HCT116 (cell line): ENCODE data around the gene IGFN1.

Experiments
- CTCF ChIP-seq, 3 experiments: fragments of 200-600 bp in 1 of 3; sonication (generic) in 1 of 3; IDR thresholded peaks in 2 of 3; conservative IDR thresholded peaks in 1 of 3; 2 replicates each; pipeline ENCODE4 v1.5.1; 2012 to 2017; ENCODE audit warnings: low read depth in 2 of 3, low read length in 2 of 3, antibody characterized with exemption in 1 of 3, borderline replicate concordance in 1 of 3, control low read depth in 1 of 3, mild to moderate bottlenecking in 1 of 3, mixed read lengths in 1 of 3, mixed run types in 1 of 3, moderate library complexity in 1 of 3; ENCODE audit not compliant: insufficient read depth in 1 of 3
- JUND ChIP-seq: IDR thresholded peaks from 2 replicates; pipeline ENCODE4 v1.6.1; 2012
- POLR2A ChIP-seq: IDR thresholded peaks from 2 replicates; pipeline ENCODE4 v1.7.0; 2011; ENCODE audit warnings: borderline replicate concordance; ENCODE audit not compliant: insufficient read depth, insufficient read length; ENCODE audit errors: extremely low read depth
- POLR2AphosphoS5 ChIP-seq: IDR thresholded peaks from 2 replicates; pipeline ENCODE4 v1.6.1; 2011; ENCODE audit warnings: mild to moderate bottlenecking, low read depth, low read length, moderate library complexity
- RAD21 ChIP-seq: IDR thresholded peaks from 2 replicates; pipeline ENCODE4 v1.6.1; 2012; ENCODE audit warnings: low read depth, mild to moderate bottlenecking
- SIN3A ChIP-seq: IDR thresholded peaks from 2 replicates; pipeline ENCODE4 v1.6.1; 2012; ENCODE audit warnings: low read depth
- SP1 ChIP-seq: IDR thresholded peaks from 2 replicates; pipeline ENCODE4 v1.6.1; 2012; ENCODE audit warnings: low read depth
- YY1 ChIP-seq: IDR thresholded peaks from 2 replicates; pipeline ENCODE4 v1.6.1; 2011; ENCODE audit warnings: low read length, low read depth, moderate library complexity, mild to moderate bottlenecking; ENCODE audit not compliant: insufficient replicate concordance; ENCODE audit errors: extremely low read depth
- ZFX ChIP-seq: fragments of 450-650 bp; IDR thresholded peaks from 2 replicates; pipeline ENCODE4 v1.6.1; 2017
- ZNF274 ChIP-seq: fragments of 200-500 bp; sonication (Bioruptor generic); IDR thresholded peaks from 2 replicates; pipeline ENCODE4 v1.6.1; 2014; ENCODE audit warnings: mild to moderate bottlenecking, low read depth, low read length, inconsistent platforms

- TF ChIP-seq ZNF274 (no peak), CTCF (IDR thresholded peaks at IDR 0.05 in 2 of 3, conservative IDR thresholded peaks at IDR 0.05 in 1 of 3; ENCODE audit: borderline replicate concordance in 1 of 3, insufficient read depth in 1 of 3, low read depth in 2 of 3, low read length in 2 of 3) (no peak), POLR2A (no peak), SIN3A (no peak), RAD21 (no peak), POLR2AphosphoS5 (no peak), SP1 (no peak), ZFX (no peak), JUND (no peak), YY1 (no peak)
These were observed 70.2 kb downstream of the IGFN1 start for GRCh38 chr1:201260648-201261311.
